VCaP (cell line): ENCODE measurements around the gene RUBCNL.

Source experiments
- H3K27ac ChIP-seq: fragments of 450-650 bp; 2 replicates; pipeline ENCODE4 v1.5.1; 2017
- CTCF ChIP-seq: fragments of 450-650 bp; conservative IDR thresholded peaks from 2 replicates; pipeline ENCODE4 v1.5.1; 2017; ENCODE audit warnings: mild to moderate bottlenecking, moderate library complexity

RUBCNL gene

DNA sequence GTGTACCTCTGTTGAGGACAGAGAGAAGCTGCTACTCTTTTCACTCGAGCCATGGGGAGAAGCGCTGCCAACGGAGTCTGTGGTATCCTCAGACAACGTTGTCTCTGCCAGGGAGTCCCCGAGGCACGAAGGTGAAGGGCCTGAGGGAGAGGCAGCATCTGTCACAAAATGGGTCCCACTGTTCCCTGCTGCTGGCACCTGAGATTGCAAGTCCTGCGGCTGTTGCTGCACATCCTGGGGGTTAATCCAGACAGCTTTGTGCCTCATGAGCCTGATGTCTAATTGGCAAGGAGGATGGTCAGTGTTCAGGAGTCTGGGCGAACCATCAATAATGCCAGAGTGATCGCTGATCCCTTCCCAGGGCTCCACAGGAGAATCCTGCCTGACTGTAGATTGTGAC lies 15.0 kb downstream of the RUBCNL start:
- no peak overlapping the region for H3K27ac ChIP-seq
- no peak for TF ChIP-seq CTCF

GRCh38 chr13:46369506-46370277 lies 17.4 kb downstream of the RUBCNL start:
- no peak for TF ChIP-seq CTCF
- H3K27ac ChIP-seq = no peak overlapping the region

- TF ChIP-seq CTCF = no peak
Measured at GRCh38 chr13:46367617-46368327, 19.3 kb downstream of the RUBCNL start.

GRCh38 chr13:46361276-46361934 lies 25.6 kb downstream of the RUBCNL start:
- no peak overlapping the region for H3K27ac ChIP-seq

More at GRCh38 chr13:46367617-46368327, 19.3 kb downstream of the RUBCNL start:
- no peak overlapping the region for H3K27ac ChIP-seq

DNA sequence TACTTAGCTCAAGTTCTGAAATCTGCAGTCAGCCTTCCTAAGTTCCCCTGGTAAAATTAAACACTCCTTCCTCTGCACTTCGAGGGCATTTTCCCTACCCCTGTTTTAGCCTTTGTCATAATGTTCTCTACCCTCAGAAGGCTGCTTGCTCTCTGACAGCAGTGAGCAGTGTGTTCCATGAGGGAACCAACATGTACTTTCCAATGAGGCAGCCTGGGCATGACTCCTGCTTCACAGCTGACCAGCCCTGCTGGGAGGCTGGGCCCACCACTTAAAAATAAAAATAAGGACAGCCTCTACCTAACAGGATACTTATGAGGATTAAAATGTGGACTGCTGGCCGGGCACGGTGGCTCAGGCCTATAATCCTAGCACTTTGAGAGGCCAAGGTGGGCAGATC lies 26.4 kb downstream of the RUBCNL start:
- H3K27ac ChIP-seq = no peak overlapping the region
- TF ChIP-seq CTCF = no peak

More at GRCh38 chr13:46361276-46361934, 25.6 kb downstream of the RUBCNL start:
- TF ChIP-seq CTCF = no peak

- TF ChIP-seq CTCF = no peak
- H3K27ac ChIP-seq = no peak overlapping the region
Measured at GRCh38 chr13:46359714-46360113, 27.3 kb downstream of the RUBCNL start.

GRCh38 chr13:46355901-46356590 lies 31.0 kb downstream of the RUBCNL start:
- H3K27ac ChIP-seq = no peak overlapping the region
- TF ChIP-seq CTCF = no peak
